HG03457 (cell line): ENCODE data around the gene PGBD4.
"Not testable (repeated sequence)": the region's sequence is repeated elsewhere in the genome, so short reads cannot be mapped to it uniquely, and the experiment has no call there.

Source experiments
- ATAC-seq: cut with Tn5 transposase; IDR thresholded peaks from one replicate; pipeline ENCODE4 v1.9.1; 2021; ENCODE audit warnings: moderate number of reproducible peaks; ENCODE audit not compliant: unreplicated experiment

The PGBD4 gene

DNA sequence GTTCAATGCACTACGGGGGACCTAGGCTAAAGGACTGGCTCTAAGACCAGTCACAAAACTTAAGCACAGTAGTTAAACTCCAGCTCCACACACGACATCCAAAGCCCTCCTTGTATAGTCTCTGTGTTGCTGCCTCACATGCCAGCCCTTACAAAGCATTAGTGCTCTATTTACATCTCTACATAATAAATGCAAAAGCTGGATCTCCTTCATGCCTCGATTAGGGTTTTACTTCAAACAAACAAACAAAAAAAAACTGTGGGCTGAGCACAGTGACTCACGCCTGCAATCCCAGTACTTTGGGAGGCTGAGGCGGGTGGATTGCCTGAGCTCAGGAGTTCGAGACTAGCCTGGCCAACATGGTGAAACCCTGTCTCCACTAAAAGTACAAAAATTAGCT, 9.6 kb downstream of the PGBD4 start:
- no peak for ATAC-seq

DNA sequence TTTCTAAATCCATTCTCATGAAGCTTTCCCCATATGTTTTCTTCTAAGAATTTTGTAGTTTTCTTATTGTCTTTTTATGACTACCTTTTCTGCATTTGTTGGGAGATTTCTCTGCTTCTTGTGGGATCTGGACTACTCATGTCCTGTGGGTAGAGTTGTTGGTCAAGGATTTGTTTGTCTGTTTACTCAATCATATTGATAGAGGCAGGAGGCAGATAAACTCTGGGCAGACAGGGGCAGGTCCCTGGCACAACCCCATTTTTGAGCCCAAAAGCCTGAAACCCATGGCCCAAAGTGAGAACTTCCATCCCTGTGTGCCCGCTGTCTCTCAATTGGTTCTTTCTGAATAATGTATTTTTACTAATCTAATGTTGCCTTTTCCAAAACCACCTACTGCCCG, 12.3 kb downstream of the PGBD4 start:
- ATAC-seq = no peak

DNA sequence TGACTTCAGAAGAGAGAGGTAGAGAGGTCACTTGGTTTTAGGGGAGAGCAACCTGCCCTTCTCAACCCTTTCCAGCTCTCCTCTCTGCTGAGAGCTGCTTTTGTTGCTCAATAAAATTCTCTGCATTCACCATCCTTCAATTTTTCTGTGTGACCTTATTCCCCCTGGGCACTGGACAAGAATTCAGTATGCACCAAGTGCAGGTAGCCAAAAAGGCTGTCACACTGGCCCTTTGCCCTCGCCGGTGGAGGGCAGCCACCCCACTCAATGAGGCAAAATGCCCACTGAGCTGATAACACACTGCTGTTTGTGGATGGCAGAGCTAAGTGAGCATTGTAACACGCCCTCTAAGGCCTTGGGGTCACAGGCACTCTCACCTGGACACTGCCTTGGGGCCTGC, 12.9 kb downstream of the PGBD4 start:
- ATAC-seq = no peak

DNA sequence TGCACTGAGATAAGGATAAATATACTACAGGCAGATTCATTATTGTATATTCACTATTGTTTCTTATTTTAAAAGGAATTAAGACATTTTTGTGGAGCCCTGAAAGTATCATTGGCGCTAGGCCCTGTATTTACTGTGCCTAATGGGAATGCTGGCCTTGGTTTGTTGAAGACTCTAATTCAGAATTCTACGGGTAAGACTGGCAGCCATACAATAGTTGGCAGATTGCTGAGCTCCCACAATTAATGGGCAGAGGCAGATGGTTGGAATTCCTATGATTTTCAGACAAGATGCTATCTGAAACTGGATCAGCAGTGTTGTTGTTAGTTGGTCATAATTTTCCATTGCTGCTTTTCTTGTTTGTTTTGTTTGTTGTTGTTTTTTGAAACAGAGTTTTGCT, 14.7 kb downstream of the PGBD4 start:
- ATAC-seq = no peak

DNA sequence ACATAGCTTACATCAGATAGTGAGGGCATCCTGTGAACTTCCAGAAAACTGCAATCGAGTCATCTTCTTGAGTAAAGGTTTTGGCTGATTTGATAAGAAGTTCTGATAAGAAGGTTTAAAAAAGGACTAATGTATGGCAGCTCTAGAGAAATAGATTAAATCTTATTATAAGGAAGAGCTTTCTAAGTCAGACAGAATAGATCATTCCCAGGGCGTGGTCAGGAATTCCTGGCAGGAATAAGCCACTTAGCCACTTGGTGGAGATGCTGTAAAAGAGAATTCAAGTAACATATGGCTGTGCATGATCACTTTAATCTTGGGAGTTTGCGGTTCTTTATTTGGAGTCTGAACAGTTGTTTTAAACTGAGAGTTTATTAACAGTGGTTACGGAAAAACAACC, 17.4 kb downstream of the PGBD4 start:
- no peak for ATAC-seq

DNA sequence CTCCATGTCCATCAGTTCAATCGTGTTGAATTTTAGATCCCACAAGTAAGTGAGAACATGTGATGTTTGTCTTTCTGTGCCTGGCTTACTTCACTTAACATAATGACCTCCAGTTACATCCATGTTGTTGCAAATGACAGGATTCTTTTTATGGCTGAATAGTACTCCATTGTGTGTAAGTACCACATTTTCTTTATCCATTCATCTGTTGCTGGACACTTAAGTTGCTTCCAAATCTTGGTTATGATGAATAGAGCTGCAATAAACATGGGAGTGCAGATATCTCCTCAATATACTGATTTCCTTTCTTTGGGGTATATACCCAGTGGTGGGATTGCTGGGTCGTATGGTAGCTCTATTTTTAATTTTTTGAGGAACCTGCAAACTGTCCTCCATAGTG, 18.5 kb downstream of the PGBD4 start:
- not testable (repeated sequence) for ATAC-seq

DNA sequence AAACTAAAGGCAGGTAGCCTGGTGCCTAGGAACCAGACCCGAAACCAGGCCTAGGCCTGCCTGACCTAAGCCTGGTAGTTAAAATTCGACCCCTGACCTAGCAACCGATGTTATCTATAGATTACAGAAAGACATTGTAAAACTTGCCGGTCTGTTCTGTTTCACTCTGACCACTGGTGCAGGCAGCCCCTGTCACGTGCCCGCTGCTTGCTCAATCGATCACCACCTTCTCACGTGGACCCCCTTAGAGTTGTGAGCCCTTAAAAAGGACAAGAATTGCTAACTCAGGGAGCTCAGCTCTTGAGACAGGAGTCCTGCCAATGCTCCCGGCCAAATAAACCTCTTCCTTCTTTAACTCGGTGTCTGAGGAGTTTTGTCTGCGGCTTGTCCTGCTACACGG, 19.9 kb downstream of the PGBD4 start:
- not testable (repeated sequence) for ATAC-seq

DNA sequence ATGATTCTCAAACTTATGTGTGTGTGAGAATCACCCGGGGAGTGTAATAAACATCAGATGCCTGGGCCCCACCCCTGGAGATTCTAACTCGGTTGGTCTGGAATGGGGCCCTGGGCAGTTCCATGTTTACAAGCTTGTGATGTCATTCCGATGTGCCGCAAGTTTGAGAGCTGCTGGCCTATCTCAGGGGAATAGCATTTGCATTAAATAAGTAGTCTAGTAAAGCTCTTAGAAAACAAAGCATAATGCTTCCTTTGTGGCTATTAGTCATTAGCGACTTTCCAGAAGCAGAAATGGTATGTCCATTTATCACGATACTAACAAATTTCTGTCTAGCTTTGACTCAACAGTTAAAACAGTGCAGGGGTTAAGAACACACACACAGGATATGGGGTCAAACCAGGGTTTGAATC, 20.9 kb downstream of the PGBD4 start:
- no peak for ATAC-seq

DNA sequence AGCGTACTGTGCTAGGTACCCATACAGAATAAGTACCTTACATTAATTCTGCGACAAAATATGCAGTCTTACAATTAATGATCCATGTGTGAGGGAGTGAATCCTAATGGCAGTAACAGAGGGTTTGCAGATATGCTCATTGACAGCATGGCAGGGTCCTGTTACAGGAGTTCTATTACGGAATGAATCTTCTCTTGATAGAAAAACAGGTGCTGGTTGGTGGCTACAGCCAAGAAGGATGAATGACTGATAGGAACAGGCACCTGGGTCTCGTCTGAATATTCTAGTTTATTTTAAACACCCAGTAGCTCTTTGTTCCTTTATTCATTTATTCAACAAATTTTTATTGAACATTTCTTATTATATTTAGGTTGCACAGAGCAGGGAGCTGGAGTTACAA, 22.8 kb downstream of the PGBD4 start:
- no peak for ATAC-seq

DNA sequence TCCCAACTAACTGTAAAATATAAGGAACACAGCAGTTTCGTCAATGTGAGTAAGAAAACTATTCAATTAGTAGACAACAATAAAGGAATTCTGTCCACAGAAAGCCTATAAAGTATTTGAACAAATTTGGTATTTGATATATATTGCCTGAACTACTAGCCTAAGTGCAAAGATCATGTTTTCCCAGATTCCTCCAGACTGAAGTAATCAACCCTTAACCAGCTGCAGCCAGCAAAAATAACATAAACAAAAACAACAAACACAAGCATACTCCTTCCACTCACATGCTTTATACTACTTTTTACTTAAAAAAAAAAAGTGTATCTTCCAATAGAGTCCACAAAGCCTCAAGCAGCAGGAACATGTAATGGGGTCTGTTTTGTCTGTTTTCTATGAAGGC, 24.1 kb downstream of the PGBD4 start:
- ATAC-seq = no peak

DNA sequence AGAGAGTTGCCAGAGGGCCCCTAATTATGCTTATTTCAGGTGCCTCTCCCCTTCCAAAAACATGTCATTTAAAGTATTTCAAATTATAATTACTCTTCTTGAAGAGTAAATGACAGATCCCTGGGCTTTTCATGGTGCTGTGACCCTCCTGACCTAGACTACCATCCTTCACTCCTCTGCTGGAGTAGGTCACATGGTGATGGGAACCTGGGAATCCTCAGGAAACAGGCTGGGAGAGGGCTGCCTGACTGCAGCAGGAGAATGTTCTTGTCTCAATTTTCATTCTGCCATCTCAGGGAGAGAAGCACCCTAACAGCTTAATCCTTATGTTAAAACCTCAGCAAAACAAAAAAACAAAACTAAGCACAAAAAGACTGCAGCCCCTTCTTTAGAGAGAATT, 24.6 kb downstream of the PGBD4 start:
- no peak for ATAC-seq

DNA sequence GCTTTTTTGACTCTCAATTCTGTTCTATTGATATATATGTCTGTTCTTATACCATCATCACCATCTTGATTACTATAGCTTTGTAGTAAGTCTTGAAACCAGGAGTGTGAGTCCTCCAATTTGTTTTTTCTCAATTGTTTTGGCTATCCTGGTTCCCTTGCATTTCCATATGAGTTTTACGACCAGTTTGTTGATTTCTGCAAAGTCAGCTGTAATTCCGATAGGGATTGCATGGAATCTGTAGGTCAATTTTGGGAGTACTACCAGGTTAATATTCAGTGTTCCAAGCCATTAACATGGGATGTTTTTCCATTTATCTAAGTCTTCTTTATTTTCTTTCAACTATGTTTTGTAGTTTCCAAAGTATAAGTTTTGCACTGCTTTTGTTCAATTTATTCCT, 27.0 kb downstream of the PGBD4 start:
- no peak for ATAC-seq

DNA sequence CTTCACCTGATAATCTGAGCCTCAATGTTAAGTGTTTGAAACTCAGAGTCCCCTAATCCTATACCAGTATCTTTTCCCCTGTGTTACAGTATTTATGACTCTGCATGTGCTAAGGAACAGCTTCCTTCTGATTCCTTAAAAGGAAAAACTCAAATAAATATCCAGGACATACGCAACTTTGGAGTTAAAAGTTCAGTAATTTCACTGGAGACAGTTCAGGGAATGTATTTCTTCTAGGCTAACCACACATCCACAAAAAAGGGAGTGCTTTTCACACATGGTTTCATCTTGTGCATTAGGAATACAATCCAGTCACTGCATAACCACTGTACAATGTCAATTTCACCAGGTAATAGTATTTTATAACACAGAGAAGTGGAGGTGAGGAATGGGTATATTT, 31.0 kb downstream of the PGBD4 start:
- no peak for ATAC-seq

DNA sequence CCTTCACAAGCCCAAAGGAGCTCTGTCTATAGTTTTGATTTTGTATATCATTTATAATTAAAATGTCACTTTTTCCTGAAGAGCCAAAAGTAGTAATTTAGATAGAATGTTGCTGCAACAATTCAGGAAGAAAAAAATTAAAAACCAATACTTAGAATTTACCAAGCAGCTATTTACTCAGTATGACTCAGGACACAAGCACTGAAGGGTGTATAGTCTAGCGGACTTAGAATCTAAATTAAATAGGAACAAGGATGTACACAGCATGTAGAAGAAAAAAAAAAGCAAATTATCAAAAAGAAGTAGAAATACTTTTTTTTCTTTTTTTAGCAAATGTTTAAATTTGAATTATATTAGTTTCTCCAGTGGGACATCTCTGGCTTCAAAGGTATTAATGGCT, 31.6 kb downstream of the PGBD4 start:
- ATAC-seq = no peak

DNA sequence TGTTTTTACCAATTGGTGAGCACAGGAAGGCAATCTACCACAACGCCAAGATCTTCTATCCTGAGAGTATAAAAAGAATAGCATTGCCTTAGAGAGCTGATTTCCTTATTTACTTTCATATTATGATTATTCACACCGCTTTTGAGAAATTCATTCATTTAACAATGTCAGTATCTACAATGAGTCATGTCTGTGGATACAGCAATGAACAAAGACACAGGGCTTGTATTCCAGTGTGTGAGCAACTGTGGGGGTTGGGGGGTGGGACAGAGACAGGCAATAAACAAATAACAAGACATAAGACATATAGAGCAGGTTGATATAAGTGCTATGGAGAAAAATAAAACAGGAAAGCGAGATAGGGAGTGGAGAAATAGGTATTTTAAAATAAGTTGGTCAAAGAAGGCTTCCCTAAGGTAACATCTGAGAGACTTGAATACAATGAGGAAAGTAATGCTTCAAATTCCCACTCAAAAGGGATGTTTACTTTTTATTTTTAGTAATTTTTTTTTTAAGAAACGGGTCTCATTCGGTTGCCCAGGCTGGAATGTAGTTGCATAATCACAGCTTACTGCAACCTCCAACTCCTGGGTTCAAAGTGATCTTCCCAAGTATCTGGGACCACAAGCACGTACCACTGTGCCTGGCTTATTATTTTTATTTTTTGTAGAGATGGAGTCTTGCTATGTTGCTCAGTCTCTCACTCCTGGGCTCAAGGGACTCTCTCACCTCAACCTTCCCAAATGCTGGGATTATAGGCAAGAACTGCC, 45.7 kb downstream of the PGBD4 start:
- ATAC-seq = no peak

DNA sequence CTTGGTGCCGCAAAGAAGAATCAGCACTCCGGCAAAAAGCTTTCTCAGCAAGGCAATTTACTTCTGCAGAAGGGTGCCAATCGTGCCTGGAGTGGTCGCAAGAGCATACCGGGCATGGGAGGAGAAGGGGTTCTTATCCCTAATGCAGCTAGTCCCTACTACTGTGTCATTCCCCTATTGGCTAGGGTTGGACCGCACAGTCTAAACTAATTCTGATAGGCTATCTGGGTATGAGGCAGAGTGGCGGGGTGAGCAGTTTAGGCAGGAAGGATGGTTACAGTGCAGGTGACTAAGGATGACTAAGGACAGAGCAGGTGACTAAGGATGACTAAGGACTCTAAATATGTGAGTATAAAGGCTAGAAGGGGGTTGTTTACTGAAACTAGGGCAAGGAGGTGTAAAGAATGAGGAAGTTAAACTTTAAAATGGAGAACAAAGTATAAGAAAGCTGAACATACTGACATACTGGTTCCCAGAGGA, 52.9 kb downstream of the PGBD4 start:
- no peak for ATAC-seq

DNA sequence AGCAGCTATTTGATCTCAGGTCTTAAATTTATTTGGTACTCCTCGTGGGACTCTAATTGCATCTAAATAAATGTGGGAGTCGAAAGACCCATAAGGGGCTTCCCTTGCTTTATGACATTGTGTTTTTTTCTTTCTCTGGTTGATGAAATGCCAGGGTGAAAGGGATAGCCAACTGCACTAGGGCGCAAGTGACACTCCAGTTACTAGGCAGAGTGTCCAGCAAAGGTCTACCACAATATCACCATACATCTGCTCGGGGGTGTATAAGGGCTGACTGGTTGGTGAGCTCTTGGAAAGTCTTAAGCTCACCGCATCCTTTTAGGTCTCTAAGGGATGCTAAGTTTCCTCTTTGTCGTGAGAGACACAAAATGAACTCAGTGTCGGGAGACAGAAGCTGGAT, 54.0 kb downstream of the PGBD4 start:
- no peak for ATAC-seq
